Measurements from ENCODE around the gene TATDN2.
"Not testable (repeated sequence)": the region's sequence is repeated elsewhere in the genome, so short reads cannot be mapped to it uniquely, and the experiment has no call there.

TATDN2 gene

DNA sequence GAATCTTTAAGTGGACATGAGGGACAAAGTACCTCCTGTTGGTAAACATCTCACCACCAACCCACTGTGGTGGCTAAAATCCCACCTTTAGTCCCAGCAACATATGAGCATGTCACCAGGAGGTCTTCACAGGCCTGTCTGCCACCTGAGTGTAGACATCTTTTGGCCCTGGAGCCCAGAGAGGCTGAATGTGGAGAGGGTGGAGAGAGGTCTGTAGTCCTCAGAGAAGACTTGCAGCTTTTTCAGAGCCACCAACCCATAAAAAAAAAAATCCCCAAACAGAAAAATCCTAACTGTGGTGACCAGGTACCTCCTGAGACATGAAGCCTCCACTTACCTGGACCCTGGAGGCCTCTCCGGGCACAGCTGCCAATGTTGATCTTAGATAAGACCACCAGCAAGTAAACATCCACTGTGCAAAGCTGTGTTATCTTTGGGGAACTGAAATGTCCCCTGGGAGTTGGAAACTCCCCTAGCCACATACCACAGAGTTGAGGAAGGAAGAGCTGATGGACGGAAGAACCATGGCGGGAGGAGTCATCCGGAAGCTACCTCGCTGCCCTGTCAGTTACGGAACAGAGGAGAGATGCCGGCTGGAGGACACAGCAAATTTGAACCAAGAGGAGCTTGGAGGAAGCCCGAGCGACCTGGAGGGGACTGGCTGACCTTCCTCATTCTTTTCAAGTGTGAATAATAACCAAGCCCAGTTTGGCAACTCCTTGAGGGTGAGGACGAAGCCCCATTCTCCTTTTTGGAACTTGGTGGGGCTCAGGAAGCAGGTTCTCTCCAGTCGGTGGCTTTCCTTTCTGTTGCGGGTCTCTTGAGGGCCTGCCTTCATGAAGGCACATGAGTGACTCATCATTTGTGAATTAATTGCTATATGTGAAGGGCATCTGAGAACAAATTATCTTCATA lies 44.5 kb downstream of the TATDN2 start, which contains the start of gene GHRL:
Gene GHRL, minus strand, starts transcription at position 443 of the 915 bp plus-strand sequence. CDS start 2,767 bp downstream, outside the sequence.
- DNase-seq: no peak

- no peak for DNase-seq
Observed at GRCh38 chr3:10294030-10294586, 45.8 kb downstream of the TATDN2 start.

GRCh38 chr3:10298064-10298463 lies 49.8 kb downstream of the TATDN2 start:
- not testable (repeated sequence) for DNase-seq

- no peak for DNase-seq
Observed at GRCh38 chr3:10299175-10299574, 50.9 kb downstream of the TATDN2 start.

GRCh38 chr3:10299679-10300078 lies 51.4 kb downstream of the TATDN2 start:
- no peak for DNase-seq

- no peak for DNase-seq
Observed at GRCh38 chr3:10300087-10300486, 51.8 kb downstream of the TATDN2 start.

- DNase-seq: no peak
Observed at GRCh38 chr3:10303105-10303504, 54.8 kb downstream of the TATDN2 start.

- DNase-seq: no peak
Observed at GRCh38 chr3:10303785-10304184, 55.5 kb downstream of the TATDN2 start.

DNA sequence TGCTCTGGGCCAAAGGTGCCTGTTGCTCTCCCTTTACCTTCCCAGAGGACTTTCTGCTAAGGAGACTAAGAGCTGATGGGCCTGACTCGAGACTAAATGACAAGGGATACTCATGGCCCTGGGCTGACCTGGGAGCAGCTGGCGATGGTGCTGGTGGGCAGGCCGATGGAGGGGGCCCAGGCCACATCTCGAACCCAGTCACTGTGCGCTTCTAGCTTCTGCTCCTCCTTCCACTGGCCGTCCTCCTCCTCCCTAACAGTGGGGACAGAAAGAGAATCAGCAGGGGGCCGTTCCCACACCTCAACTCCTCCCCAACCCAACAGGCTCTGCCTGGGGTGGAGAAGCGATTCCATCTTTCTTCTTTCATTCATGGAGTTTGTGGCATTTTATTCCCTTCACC lies 56.6 kb downstream of the TATDN2 start:
- DNase-seq: no peak

DNA sequence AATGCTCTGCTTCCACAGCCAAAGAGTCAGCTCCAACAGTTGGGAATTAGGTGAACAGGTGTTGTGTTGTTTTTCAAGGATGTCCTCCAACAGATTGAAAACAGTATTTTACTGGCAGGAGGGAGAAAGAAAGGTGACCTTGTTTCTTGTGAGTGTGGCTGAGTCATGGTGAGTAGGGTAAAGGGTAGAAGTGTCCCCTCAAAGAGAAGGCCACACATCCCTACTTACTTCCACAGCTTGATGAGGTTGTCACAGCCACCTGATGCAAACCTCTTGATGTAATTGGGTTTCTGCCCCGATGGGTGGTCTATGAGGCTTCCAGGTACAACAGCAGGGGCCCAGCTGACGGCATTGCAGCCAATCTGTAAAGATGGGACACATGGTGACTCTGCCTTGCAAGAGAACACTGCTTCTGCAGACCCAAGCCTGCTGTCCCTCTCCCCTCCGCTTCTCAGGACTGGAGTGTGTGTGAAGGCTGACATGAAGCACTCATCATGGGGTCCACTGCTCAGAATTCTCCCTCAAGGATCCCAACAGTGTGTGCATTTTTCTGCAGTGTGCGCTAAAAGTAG lies 57.2 kb downstream of the TATDN2 start:
- DNase-seq: no peak

DNA sequence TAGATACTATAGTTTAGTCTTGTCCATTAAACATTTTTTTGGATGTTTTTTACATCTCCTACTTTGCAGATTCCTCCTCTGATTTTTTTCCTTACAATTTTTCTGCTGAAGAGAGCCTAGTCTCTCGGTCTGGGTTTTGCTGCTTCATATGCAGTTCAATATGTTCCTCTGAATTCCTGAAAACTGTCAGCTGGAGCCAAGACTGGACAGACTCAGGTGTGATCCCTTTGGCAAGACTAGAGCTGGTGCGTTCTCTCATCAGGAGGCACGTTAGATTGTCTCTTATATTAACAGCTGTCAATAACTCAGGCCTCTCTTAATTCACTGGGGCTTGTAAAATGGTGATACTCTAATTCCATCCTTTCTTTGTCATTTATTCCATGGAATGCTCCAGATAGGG lies 57.9 kb downstream of the TATDN2 start:
- no peak for DNase-seq

DNA sequence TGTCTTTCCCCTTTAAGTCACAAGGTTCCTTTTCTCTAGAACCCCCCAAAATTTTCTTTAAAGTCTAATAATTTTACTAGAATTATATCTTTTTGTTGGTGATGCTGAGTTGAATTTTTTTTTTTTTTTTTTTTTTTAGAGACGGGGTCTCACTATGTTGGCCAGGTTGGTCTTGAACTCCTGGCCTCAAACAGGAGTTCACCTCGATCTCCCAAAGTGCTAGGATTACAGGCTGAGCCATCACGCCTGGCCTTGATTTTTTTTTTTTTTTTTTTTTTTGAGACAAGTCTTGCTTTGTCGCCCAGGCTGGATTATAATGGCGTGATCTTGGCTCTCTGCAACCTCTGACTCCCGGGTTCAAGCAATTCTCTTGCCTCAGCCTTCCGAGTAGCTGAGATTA lies 60.4 kb downstream of the TATDN2 start:
- DNase-seq: no peak

DNA sequence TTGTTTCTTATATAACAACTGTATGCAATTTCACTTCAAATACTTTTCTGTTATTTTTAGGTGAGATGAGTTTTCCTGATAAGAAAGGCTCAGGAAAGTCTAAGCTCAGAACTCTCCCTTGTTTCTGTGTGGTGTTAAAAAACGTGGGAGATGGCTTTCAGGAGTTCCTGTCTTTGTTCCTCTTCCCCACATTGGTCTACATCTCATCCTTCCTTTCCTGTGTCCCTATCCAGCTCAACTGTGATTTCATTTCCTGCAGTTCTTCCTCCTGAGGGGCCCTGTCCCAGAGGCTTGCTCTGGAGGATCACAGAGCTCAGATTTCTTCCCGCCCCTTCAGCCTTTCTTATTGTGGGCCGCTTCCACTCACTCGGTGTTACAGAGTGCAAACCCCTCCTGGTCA lies 61.5 kb downstream of the TATDN2 start:
- DNase-seq: no peak

DNA sequence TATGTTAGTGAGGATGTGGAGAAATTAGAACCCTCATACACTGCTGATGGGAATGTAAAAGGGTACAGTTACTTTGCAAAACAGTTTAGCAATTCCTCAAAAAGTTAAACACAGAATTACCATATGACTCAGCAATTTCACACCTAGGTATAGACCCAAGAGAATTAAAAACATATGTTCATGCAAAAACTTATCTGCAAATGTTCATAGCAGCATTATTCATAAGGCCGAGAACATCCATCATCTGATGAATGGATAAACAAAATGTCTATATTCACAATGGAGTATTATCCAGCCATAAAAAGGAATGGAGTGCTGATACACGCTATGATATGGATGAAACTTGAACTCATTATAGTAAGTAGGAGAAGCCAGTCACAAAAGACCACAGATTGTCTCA lies 62.3 kb downstream of the TATDN2 start:
- no peak for DNase-seq

- DNase-seq: no peak
Observed at GRCh38 chr3:10311710-10312109, 63.5 kb downstream of the TATDN2 start.

GRCh38 chr3:10312391-10312790 lies 64.1 kb downstream of the TATDN2 start:
- DNase-seq: no peak

DNA sequence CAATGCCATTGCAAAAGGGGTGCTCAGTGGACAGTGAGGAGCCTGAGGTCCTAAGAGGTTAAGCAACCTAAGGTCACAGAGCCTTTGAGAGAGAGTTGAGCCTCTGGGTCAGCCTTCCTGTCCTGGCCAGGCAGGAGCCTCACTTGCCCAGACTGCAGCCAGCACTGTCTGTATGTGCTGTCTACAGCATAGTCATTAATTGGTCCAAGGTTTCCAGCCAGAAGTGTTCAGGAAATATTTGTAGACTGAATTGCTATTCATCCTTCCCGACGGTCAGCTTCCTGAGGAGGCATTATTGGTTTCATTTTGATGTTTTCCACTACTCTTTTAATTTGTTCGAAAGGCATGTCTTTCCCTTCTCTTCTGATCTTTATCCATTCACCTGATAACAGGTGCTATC lies 64.6 kb downstream of the TATDN2 start:
- DNase-seq: no peak

DNA sequence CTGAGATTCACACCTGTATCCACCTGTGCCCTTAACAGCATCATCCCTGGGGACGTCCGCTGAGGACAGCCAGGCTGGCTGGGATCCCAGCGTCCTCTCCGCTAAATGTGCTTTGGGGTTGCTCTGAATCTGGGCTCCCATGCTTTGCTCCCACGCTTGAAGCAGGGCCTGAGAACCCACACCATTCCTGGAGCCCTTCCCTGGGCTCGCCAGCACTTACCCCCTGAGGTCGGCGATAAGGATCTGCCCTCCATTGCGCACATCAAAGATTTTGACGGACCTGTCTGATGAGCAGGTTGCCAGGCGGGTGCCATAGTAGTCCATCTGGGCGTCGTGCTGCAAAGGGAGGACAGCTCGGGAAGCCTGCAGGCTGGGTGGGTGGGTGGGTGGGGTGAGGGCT lies 66.8 kb downstream of the TATDN2 start:
- no peak for DNase-seq

DNA sequence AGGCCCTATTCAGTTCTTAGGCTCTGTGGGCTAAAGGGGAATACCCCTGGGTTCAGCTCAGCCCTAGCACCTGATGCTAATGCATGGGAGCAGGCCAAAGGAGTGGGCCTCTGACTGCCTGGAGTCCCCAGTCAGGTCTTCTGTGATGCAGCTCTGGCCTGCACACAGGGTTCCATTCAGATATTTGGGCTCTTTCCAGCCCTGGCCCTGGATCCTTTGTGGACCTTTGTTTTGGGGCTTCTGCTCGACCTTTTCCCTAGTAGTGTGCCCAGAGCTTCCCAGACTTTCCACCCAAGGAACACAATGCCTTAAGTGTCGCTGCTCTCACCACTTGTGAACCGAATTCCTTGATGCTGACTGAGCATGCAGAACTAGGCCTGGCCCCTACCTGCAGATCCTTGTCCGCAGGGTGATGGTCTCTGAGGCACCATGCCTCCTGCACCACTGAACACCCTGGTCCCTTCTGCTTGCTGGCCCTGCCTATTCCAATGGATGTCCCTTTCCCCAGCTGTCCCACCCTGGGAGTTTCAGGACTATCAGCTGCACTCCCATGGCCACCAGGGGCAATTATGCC lies 67.6 kb downstream of the TATDN2 start:
- no peak for DNase-seq

DNA sequence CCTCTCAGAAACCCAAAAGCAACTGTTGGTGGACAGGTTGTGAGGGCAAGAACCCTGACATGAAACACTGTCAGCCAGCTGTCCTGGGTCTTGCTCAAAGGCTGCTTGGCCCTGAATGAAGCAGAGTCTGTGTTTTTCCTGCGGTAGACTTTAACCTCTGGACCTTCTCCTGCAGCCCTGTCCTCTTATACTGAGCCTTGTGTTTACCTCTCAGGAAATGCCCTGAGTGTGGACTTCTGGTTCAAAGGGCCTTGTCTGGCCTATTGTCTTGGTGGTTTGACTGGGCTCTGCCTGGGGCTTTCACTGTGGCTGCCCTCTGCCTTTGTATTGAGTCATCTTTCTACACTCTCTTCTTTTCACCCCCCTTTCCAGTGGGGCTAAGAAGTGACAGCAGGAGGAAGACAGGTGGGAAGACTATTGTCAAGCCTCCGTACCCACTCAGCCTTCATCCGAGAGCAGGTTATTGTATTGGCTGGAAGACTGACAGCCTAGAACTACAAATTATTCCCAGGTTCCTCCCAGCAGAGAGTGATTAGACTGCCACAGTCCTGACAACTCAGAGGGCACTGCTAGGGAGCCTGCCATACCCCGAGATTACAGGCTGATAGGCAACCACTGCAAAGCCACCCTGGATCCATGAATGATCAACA lies 69.2 kb downstream of the TATDN2 start:
- no peak for DNase-seq

GRCh38 chr3:10317961-10318350 lies 69.7 kb downstream of the TATDN2 start:
- DNase-seq: no peak

GRCh38 chr3:10319251-10319650 lies 71.0 kb downstream of the TATDN2 start:
- no peak for DNase-seq

DNA sequence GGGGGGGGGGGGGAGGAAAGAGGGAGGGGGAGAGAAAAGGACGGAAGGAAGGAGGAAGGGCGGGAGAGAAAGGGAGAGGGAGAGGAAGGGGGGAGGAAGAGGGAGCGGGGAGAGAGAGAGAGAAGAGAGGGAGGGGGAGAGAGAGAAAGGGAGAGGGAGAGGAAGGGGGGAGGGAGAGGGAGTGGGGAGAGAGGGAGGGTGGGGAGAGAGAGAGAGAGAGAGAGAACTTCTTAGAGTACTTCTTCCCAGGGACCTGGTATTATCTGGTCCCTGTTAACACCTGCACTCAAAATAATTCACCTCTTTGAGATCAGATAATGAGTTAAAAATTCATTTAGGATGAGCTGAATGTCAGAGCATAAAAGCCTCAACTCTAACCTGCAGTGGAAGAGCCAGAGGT lies 71.5 kb downstream of the TATDN2 start:
- no peak for DNase-seq

Data from DMS53 (cell line).